Activated CD8-positive, alpha-beta memory T cell treated with anti-CD3 and anti-CD28 coated beads, Interleukin-2, amount 50 U/mL, for 24 hours (primary cell): ENCODE results near the gene PPIF.

Experiments
- DNase-seq: peaks from one replicate; pipeline ENCODE4 v3.0.0-alpha.2; 2020; ENCODE audit errors: extremely low read depth

PPIF gene

DNA sequence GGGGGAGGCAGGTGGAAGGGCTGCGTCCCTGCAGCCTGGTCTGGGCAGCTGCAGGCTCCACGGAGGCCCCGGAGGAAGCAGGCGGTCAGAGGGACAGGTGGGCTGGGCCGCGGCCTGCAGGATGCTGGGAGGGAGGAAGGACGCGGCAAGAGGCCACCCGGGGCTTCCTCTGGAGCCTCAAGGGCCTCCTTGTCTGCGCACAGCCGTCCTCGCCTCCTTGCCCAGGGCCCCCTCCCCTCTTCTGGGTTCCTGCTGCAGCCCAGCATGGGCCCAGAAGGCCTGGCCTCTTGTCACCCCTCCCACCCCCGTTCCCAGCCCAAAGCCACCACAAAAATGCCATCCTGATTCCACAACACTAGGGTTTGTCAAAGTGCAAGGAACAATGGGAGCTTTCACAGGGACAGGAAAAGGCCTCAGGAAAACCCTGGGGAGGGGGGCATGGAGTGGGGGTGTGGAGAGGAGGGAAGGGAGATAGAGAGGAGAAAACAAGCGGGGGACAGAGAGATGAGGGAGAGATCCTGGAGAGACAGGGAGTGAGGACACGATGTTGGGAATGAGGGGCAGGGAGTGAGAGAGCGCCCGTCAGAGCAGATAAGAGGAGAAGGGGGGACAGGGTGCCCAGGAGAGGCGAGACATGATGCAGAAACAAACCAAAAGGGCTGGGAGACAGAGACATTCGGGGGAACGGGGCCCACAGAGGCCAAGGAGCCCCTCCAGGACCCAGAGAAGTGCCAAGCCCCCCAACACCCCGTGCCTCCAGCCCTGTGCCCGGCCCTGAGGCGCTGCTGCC lies 56.4 kb downstream of the PPIF start:
- DNase-seq, result no peak

DNA sequence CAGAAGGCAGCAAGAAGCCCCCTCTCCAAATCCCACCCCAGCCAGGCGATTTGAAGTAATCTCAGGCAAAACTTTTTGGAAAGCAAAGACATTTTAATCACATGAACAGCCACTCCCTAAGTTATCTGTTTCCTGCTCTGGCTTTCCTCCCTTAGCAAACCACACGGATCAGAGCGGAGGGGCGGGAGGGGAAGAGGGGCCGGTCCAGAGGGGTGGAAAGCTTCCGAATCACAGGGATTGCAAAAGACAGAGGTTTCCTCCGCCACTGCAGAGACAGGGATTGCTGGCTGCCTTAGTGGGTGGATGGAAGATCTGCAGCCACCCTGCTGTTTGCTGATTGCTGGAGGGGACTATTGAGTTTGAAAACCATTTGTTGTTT lies 57.0 kb downstream of the PPIF start:
- no peak for DNase-seq

DNA sequence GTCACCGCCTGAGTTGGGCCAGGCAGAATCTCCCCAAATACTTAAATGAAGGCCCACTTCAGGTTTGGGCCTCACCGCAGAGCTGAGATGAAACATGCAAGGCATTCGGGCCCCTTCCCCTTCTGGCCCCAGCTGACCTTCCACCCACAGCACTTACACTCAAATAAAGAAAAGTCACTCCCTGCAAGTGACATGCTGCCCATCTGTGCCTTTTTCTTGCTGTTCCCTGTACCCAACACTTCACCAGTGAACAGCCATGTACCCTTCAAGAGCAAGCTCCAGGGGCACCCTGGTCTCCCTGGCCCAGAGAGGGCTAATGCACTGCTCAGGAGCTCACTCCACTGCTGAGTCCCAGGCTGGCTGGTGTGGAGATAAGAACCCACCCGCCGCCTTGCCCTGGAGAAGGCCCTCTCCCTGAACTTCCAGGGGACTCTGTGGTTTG lies 57.4 kb downstream of the PPIF start:
- DNase-seq, result no peak
